Islet precursor cell (in vitro differentiated cells): ENCODE results near the gene TMCO1.
A peak's percentile ranks its signal among the peaks of the same experiment; 100 is the strongest.
"Not testable (repeated sequence)": the region's sequence is repeated elsewhere in the genome, so short reads cannot be mapped to it uniquely, and the experiment has no call there.

Experiments used
- DNase-seq: peaks from one replicate; pipeline ENCODE4 v3.0.0-alpha.2; 2018

TMCO1 gene

GRCh38 chr1:165744913-165745312 is 23.8 kb downstream of the TMCO1 start:
- DNase-seq = not testable (repeated sequence)

DNA sequence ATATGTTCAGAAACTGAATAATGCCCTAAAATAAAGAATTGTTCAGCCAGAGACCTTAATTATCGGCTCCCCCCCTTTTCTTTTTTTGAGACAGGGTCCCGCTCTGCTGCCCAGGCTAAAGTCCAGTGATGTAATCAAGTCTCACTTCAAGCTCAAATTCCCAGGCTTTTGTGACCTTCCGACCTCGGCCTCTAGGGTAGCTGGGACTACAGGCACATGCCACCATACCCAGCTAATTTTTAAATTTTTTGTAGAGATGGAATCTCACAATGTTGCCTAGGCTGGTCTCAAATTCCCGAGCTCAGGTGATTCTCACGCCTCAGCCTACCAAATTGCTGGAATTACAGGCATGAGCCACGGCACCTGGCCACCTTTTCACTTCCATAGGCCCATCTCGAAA is 26.5 kb downstream of the TMCO1 start:
- no peak for DNase-seq

- DNase-seq = no peak
These were observed 29.9 kb downstream of the TMCO1 start for GRCh38 chr1:165738794-165739193.

- DNase-seq = no peak
These were observed 31.5 kb downstream of the TMCO1 start for GRCh38 chr1:165737196-165737595.

DNA sequence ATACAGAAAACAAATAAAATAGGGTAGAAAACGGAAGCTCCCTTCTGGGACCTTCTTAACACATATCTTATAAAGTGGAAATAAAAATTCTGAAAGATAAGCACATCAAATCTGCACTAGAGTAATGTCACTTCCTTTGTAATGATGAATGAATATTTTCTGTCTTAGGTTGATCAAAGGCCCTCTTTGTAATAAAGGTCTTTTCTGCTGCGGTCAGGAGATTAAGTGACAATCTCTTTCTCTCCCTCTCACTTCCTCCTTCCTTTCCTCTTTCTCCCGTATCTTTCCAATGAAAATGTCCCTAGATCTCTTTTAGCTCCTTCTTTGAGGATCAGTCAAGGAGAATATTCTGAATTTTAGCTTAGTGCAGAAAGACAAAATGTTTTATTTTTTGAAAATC is 33.8 kb downstream of the TMCO1 start:
- DNase-seq = no peak

GRCh38 chr1:165726841-165727240 is 41.8 kb downstream of the TMCO1 start:
- no peak for DNase-seq

- no peak for DNase-seq
These were observed 42.5 kb downstream of the TMCO1 start for GRCh38 chr1:165726169-165726568.

- DNase-seq = peak; percentile 79
These were observed 50.7 kb downstream of the TMCO1 start for GRCh38 chr1:165717918-165718515.

GRCh38 chr1:165716265-165717051 is 52.2 kb downstream of the TMCO1 start:
- DNase-seq = not testable (repeated sequence)

DNA sequence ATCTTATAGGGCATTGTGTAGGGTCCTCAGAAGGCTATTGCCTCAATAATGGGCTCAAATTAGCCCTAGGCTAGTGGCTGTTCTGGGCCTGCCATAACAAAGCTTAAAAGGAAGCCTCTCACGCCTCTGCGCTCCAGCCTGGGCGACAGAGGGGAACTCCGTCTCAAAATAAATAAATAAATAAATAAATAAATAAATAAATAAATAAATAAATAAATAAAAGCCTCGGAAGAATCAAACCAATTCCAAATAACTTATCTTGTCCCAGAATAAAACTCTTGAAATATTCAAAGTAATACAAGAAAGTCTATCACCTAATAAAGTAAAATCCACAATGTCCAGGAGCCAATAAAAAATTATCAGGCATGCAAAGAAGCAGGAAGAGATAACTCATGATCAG is 55.9 kb downstream of the TMCO1 start:
- no peak for DNase-seq

- DNase-seq = no peak
These were observed 60.5 kb downstream of the TMCO1 start for GRCh38 chr1:165707984-165708706.

DNA sequence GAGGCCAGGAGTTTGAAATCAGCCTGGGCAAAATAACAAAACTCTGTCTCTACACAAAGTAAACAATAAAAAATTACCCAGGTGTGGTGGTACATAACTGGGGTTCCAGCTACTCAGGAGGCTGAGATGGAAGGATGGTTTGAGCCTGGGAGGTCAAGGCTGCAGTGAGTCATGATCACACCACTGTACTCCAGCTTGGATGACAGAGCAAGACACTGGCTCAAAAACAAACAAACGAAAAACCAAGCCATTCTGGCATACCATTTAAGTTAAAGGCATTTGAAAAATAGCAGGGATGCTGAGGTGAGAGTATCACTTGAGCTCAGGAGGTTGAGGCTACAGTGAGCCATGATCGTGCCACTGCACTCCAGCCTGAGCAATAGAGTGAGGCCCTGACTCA is 65.0 kb downstream of the TMCO1 start:
- no peak for DNase-seq

GRCh38 chr1:165701922-165702321 is 66.7 kb downstream of the TMCO1 start:
- not testable (repeated sequence) for DNase-seq

DNA sequence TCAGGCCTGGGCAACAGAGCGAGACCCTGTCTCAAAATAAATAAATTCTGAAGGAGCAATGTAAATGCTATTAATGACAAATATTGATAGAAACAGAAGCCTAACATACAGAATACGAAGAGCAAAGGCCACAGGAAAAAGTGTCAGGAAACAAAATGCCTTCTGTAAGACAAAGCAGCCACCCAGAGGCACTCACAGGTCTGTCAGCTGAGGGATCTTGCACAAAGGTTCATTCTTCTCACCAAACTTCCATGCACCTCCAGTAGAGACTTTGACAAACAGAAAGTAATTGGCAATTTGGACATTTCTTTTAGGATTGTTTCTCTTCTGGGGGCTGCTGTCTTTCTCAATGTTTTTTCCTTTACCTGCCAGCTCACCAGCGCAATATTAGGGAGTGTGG is 69.1 kb downstream of the TMCO1 start:
- no peak for DNase-seq

DNA sequence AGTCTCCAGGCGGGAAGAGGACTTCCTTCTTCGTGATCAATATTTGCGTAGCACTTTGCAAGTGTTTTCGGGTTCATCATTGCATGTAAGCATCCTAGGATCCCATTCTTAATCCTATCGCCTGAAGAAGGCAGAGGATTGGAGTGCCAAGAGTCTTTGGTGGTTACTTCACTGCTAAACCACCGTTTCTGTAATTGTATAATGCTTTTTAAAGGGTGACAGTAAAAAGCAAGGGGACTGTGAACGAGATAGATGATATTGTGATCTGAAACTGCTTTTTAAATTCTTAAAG is 70.0 kb downstream of the TMCO1 start:
- no peak for DNase-seq

- peak; percentile 97 for DNase-seq
These were observed 70.5 kb downstream of the TMCO1 start, which contains the start of gene ALDH9A1 for GRCh38 chr1:165697881-165698760. ALDH9A1 (minus strand) TSS chr1:165698562; CDS start chr1:165698558, 4 bp downstream.

- DNase-seq = no peak
These were observed 71.2 kb downstream of the TMCO1 start for GRCh38 chr1:165697491-165697880.

- no peak for DNase-seq
These were observed 72.0 kb downstream of the TMCO1 start for GRCh38 chr1:165696625-165697100.

DNA sequence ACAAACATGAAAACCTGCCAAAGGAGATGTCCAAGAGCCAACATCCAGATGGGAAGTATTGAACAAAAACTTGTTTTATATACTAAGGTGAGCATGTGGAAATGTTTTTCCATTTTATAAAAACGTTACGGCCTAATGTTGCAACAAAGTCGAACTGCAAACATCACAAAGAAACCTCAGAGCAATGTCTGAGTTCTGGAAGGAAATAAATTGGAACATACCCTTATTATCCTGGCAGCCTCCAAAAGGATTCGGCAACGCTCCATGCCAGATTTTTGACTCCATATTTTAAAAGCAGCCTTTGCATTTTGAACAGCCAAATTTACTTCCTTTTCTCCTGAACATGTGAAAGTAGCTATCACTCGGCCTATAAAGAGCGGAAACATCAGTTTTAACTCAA is 73.6 kb downstream of the TMCO1 start:
- DNase-seq = no peak

- no peak for DNase-seq
These were observed 80.6 kb downstream of the TMCO1 start for GRCh38 chr1:165688046-165688445.

- DNase-seq = no peak
These were observed 81.7 kb downstream of the TMCO1 start for GRCh38 chr1:165686971-165687433.

GRCh38 chr1:165686121-165686970 is 82.3 kb downstream of the TMCO1 start:
- DNase-seq = no peak
